Measurements from ENCODE around the gene HOXD4. TPM values are rescaled to one million over a fixed set of nuclear protein-coding genes. Genes with fewer than 3 reads are reported as not detected.

HOXD4 gene
- total and polyA plus RNA-seq, 4 experiments from 2014 or later, result not detected

DNA sequence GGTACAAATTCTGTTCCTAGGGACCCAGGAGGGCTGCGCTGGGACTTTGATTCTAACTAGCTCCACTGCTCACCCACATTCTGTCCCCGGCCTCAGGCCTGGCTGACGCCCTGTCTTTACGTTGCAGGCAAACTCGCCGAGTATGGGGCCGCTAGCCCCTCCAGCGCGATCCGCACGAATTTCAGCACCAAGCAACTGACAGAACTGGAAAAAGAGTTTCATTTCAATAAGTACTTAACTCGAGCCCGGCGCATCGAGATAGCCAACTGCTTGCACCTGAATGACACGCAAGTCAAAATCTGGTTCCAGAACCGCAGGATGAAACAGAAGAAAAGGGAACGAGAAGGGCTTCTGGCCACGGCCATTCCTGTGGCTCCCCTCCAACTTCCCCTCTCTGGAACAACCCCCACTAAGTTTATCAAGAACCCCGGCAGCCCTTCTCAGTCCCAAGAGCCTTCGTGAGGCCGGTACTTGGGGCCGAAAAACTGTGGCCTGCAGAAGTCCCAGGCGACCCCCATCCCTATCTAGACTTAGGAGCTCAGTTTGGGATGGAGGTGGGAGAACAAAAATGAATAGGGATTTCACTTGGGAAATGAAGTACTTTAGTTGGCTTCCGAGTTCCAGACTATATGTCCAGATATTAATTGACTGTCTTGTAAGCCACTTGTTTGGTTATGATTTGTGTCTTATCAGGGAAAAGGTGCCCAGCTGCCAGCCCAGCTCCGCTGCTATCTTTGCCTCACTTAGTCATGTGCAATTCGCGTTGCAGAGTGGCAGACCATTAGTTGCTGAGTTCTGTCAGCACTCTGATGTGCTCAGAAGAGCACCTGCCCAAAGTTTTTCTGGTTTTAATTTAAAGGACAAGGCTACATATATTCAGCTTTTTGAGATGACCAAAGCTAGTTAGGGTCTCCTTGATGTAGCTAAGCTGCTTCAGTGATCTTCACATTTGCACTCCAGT is 38.6 kb downstream of the HOXD4 start:
- DNase-seq, result no peak
- H3K4me3 Mint-ChIP-seq, result peak overlapping the region; percentile 43 to 79 (median 66)
- intact Hi-C loops (cut with micrococcal nuclease), result no loop called here
- peaks cover 0 to 3% (median under 1%) of the 10 kb centered on the region in 8 donors for H3K9me3 Mint-ChIP-seq
- Histone ChIP-seq H3K36me3 (ENCODE audit: insufficient read depth, low read length) (no peaks in the 10 kb centered on the region), H3K27ac (ENCODE audit: low read depth, low read length) (no peak overlapping the region), H3K4me1 (ENCODE audit: insufficient read depth, low read length) (peaks cover 20% of the 10 kb centered on the region), H3K27me3 (ENCODE audit: insufficient read depth, low read length) (peaks cover 29% of the 10 kb centered on the region), H3K9me3 (ENCODE audit: control insufficient read depth in 1 of 2, low read length in 2 of 2) (no peaks in the 10 kb centered on the region), H3K4me3 (ENCODE audit: low read length in 2 of 2) (no peak overlapping the region)
- H3K27ac Mint-ChIP-seq, result peak overlapping the region in 2 of 7 donors; percentile 41 to 51
- ChIA-PET POLR2A (ENCODE audit: partially characterized antibody) (no interaction called here), CTCF (ENCODE audit: partially characterized antibody) (no interaction called here)
- peaks cover 0 to 4% of the 10 kb centered on the region in 2 donors for H3K36me3 Mint-ChIP-seq
- H3K4me1 Mint-ChIP-seq, result peaks cover 12 to 28% (median 21%) of the 10 kb centered on the region in 4 donors
- peaks cover 61 to 67% of the 10 kb centered on the region in 2 donors for H3K27me3 Mint-ChIP-seq

DNA sequence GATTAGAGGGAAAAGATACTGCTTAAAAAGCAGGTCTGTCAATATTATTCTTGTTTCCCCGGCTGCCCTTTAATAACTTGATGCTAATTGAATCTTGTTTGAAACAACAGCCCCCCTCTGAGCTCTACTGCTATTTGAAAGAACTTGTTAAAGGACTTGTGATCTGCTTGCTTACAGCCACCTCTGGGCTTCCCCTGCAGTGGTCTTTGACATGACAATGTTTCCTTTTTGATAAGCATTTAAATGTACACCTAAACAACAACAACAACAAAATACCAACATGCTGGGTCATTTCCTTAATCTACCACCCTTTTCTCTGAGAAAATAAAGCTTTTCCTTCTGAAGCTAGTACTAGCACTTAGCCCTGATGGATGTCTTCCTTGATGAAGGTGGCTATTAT is 41.0 kb downstream of the HOXD4 start:
- peaks cover 58 to 64% of the 10 kb centered on the region in 2 donors for H3K27me3 Mint-ChIP-seq
- H3K9me3 ChIP-seq (ENCODE audit: control insufficient read depth in 1 of 2, low read length in 2 of 2), result no peaks in the 10 kb centered on the region
- CTCF ChIA-PET (ENCODE audit: partially characterized antibody), result interaction anchor here (1.1 to 1.2 kb wide), 2 partner anchors 11 to 263 kb away, joined by 3 read pairs; no protein-coding TSS in a partner anchor
- H3K27ac Mint-ChIP-seq, result no peak overlapping the region
- H3K36me3 ChIP-seq (ENCODE audit: insufficient read depth, low read length), result no peaks in the 10 kb centered on the region
- H3K36me3 Mint-ChIP-seq, result no peaks in the 10 kb centered on the region
- POLR2A ChIA-PET (ENCODE audit: partially characterized antibody), result no interaction called here
- H3K4me3 ChIP-seq (ENCODE audit: low read length in 2 of 2), result no peak overlapping the region
- DNase-seq, result no peak
- intact Hi-C loops (cut with micrococcal nuclease), result no loop called here
- H3K4me3 Mint-ChIP-seq, result no peak overlapping the region
- H3K9me3 Mint-ChIP-seq, result peaks cover 0 to 11% (median under 1%) of the 10 kb centered on the region in 8 donors
- peaks cover 22% of the 10 kb centered on the region for H3K27me3 ChIP-seq (ENCODE audit: insufficient read depth, low read length)
- H3K4me1 ChIP-seq (ENCODE audit: insufficient read depth, low read length), result peaks cover 17% of the 10 kb centered on the region
- H3K4me1 Mint-ChIP-seq, result peaks cover 11 to 22% (median 18%) of the 10 kb centered on the region in 4 donors
- no peak overlapping the region for H3K27ac ChIP-seq (ENCODE audit: low read depth, low read length)

GRCh38 chr2:176193048-176193447 is 41.7 kb downstream of the HOXD4 start:
- CTCF ChIA-PET (ENCODE audit: partially characterized antibody), result interaction anchor here (1.1 kb wide), 1 partner anchor 262 kb away, joined by 3 read pairs; no protein-coding TSS in a partner anchor

DNA sequence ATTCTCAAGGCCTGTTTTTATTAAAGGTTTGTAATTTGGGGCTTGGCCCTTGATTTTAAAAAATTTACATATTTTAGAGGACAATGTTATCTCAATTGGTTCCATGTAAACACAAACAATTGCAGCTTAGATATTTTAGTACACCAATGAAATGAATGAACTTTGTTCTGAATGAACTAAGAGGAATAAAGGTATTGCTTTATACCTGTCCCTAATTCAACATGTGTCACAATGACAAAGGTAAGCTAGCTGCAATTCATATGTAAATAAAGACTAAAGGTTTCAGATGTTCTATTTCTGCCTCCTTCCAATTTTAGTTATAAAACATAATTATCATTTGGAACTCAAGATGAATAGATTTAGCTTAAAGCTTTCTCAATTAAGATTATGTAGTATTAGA is 48.6 kb downstream of the HOXD4 start:
- intact Hi-C loops (cut with micrococcal nuclease), result no loop called here
- Mint-ChIP-seq H3K36me3 (no peaks in the 10 kb centered on the region), H3K9me3 (peaks cover 0 to 17% (median 5%) of the 10 kb centered on the region in 8 donors), H3K4me3 (no peak overlapping the region), H3K27me3 (peaks cover 17 to 24% of the 10 kb centered on the region in 2 donors), H3K4me1 (no peaks in the 10 kb centered on the region), H3K27ac (no peak overlapping the region)
- Histone ChIP-seq H3K9me3 (ENCODE audit: control insufficient read depth in 1 of 2, low read length in 2 of 2) (no peaks in the 10 kb centered on the region), H3K36me3 (ENCODE audit: insufficient read depth, low read length) (no peaks in the 10 kb centered on the region), H3K4me1 (ENCODE audit: insufficient read depth, low read length) (no peaks in the 10 kb centered on the region), H3K27me3 (ENCODE audit: insufficient read depth, low read length) (no peaks in the 10 kb centered on the region), H3K27ac (ENCODE audit: low read depth, low read length) (no peak overlapping the region), H3K4me3 (ENCODE audit: low read length in 2 of 2) (no peak overlapping the region)
- no peak for DNase-seq
- CTCF ChIA-PET (ENCODE audit: partially characterized antibody), result interaction anchor here (1.3 kb wide), 1 partner anchor 255 kb away, joined by 4 read pairs; no protein-coding TSS in a partner anchor
- POLR2A ChIA-PET (ENCODE audit: partially characterized antibody), result no interaction called here

More at GRCh38 chr2:176193048-176193447, 41.7 kb downstream of the HOXD4 start:
- H3K27ac ChIP-seq (ENCODE audit: low read depth, low read length), result no peak overlapping the region
- no peak for DNase-seq
- H3K27me3 ChIP-seq (ENCODE audit: insufficient read depth, low read length), result peaks cover 22% of the 10 kb centered on the region
- POLR2A ChIA-PET (ENCODE audit: partially characterized antibody), result no interaction called here
- Mint-ChIP-seq H3K36me3 (no peaks in the 10 kb centered on the region), H3K4me3 (no peak overlapping the region), H3K9me3 (peaks cover 0 to 11% (median under 1%) of the 10 kb centered on the region in 8 donors), H3K4me1 (peaks cover 6 to 15% (median 11%) of the 10 kb centered on the region in 4 donors), H3K27me3 (peaks cover 57% of the 10 kb centered on the region in 2 donors), H3K27ac (no peak overlapping the region)
- intact Hi-C loops (cut with micrococcal nuclease), result no loop called here
- H3K4me1 ChIP-seq (ENCODE audit: insufficient read depth, low read length), result peaks cover 10% of the 10 kb centered on the region
- H3K4me3 ChIP-seq (ENCODE audit: low read length in 2 of 2), result no peak overlapping the region
- H3K9me3 ChIP-seq (ENCODE audit: control insufficient read depth in 1 of 2, low read length in 2 of 2), result no peaks in the 10 kb centered on the region
- H3K36me3 ChIP-seq (ENCODE audit: insufficient read depth, low read length), result no peaks in the 10 kb centered on the region

DNA sequence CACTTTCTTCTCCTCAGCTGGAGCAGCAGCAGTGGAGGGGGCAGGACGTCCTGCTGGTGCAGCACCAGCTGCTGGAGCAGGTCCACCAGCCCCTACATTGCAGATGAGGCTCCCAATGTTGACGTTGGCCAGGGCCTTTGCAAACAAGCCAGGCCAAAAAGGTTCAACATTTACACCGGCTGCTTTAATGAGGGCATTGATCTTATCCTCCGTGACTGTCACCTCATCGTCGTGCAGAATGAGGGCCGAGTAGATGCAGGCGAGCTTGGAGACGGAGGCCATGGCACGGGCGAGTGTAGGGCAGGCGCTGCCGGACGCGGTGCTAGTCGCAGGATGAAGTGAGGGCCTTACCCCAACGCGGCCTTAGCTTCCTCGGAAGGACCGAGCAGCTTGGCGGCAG is 49.6 kb downstream of the HOXD4 start:
- CTCF ChIA-PET (ENCODE audit: partially characterized antibody), result interaction anchor here (1.3 kb wide), 1 partner anchor 254 kb away, joined by 4 read pairs; no protein-coding TSS in a partner anchor
- Histone ChIP-seq H3K36me3 (ENCODE audit: insufficient read depth, low read length) (no peaks in the 10 kb centered on the region), H3K27ac (ENCODE audit: low read depth, low read length) (no peak overlapping the region), H3K4me1 (ENCODE audit: insufficient read depth, low read length) (no peaks in the 10 kb centered on the region), H3K27me3 (ENCODE audit: insufficient read depth, low read length) (no peaks in the 10 kb centered on the region), H3K9me3 (ENCODE audit: control insufficient read depth in 1 of 2, low read length in 2 of 2) (no peaks in the 10 kb centered on the region), H3K4me3 (ENCODE audit: low read length in 2 of 2) (no peak overlapping the region)
- no peak overlapping the region for H3K27ac Mint-ChIP-seq
- POLR2A ChIA-PET (ENCODE audit: partially characterized antibody), result no interaction called here
- H3K9me3 Mint-ChIP-seq, result peaks cover 0 to 15% (median 4%) of the 10 kb centered on the region in 8 donors
- H3K4me1 Mint-ChIP-seq, result no peaks in the 10 kb centered on the region
- intact Hi-C loops (cut with micrococcal nuclease), result no loop called here
- H3K27me3 Mint-ChIP-seq, result peaks cover 11 to 21% of the 10 kb centered on the region in 2 donors
- H3K36me3 Mint-ChIP-seq, result no peaks in the 10 kb centered on the region
- no peak for DNase-seq
- H3K4me3 Mint-ChIP-seq, result no peak overlapping the region

DNA sequence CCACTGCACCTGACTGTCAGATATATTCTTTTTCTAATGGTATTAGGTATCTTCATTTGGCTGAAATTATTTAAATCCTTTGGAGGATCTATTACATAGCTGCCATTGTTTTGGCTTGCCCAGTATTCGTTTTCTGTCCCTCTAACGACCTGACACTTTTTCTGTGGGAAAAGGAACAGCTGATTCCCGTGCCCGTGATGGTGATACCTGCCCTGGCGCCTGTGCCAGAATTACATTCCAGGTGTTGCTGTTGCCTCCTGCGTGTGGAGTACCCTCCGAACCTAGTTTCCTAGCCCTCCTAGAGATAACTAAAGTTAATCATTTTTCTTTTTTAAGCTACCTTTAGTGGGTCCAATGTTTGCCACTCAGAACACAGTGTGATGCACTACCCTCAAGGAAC is 51.1 kb downstream of the HOXD4 start:
- Histone ChIP-seq H3K9me3 (ENCODE audit: control insufficient read depth in 1 of 2, low read length in 2 of 2) (no peaks in the 10 kb centered on the region), H3K27me3 (ENCODE audit: insufficient read depth, low read length) (no peaks in the 10 kb centered on the region), H3K36me3 (ENCODE audit: insufficient read depth, low read length) (no peaks in the 10 kb centered on the region), H3K4me3 (ENCODE audit: low read length in 2 of 2) (no peak overlapping the region), H3K4me1 (ENCODE audit: insufficient read depth, low read length) (no peaks in the 10 kb centered on the region), H3K27ac (ENCODE audit: low read depth, low read length) (no peak overlapping the region)
- Mint-ChIP-seq H3K27ac (no peak overlapping the region), H3K9me3 (peaks cover 0 to 11% (median 4%) of the 10 kb centered on the region in 8 donors), H3K27me3 (peaks cover 6 to 13% of the 10 kb centered on the region in 2 donors), H3K4me1 (no peaks in the 10 kb centered on the region), H3K4me3 (no peak overlapping the region), H3K36me3 (no peaks in the 10 kb centered on the region)
- DNase-seq, result no peak
- CTCF ChIA-PET (ENCODE audit: partially characterized antibody), result interaction anchor here (1.3 kb wide), 1 partner anchor 10 kb away, joined by 3 read pairs; no protein-coding TSS in a partner anchor
- intact Hi-C loops (cut with micrococcal nuclease), result no loop called here
- POLR2A ChIA-PET (ENCODE audit: partially characterized antibody), result no interaction called here

All from CD4-positive, alpha-beta memory T cell (primary cell).